Astrocyte of the spinal cord (primary cell): Measurements from ENCODE around the gene REPS2.

Source experiments
- DNase-seq: peaks from one replicate; pipeline ENCODE4 v3.0.0; 2011; ENCODE audit warnings: low read depth, low spot score
- H3K4me3 ChIP-seq: 2 replicates; pipeline ENCODE4 v1.5.1; 2011; ENCODE audit warnings: low read depth, mild to moderate bottlenecking, low read length, moderate library complexity
- CTCF ChIP-seq: IDR thresholded peaks from 2 replicates; pipeline ENCODE4 v1.5.1; 2012; ENCODE audit warnings: low read depth, mild to moderate bottlenecking, low read length, inconsistent platforms
- in situ Hi-C: cut with HindIII; loops from 2 replicates; pipeline ENCODE4 v1.10.0; 2017; ENCODE audit warnings: low sequenced_read_pairs

Gene REPS2

GRCh38 chrX:17020356-17020755 is 73.9 kb downstream of the REPS2 start:
- in situ Hi-C loops = no loop called here
- H3K4me3 ChIP-seq = no peak overlapping the region
- TF ChIP-seq CTCF = no peak
- DNase-seq = no peak

GRCh38 chrX:17020851-17021821 is 74.7 kb downstream of the REPS2 start:
- H3K4me3 ChIP-seq = no peak overlapping the region
- no peak for DNase-seq
- no peak for TF ChIP-seq CTCF
- in situ Hi-C loops = no loop called here

DNA sequence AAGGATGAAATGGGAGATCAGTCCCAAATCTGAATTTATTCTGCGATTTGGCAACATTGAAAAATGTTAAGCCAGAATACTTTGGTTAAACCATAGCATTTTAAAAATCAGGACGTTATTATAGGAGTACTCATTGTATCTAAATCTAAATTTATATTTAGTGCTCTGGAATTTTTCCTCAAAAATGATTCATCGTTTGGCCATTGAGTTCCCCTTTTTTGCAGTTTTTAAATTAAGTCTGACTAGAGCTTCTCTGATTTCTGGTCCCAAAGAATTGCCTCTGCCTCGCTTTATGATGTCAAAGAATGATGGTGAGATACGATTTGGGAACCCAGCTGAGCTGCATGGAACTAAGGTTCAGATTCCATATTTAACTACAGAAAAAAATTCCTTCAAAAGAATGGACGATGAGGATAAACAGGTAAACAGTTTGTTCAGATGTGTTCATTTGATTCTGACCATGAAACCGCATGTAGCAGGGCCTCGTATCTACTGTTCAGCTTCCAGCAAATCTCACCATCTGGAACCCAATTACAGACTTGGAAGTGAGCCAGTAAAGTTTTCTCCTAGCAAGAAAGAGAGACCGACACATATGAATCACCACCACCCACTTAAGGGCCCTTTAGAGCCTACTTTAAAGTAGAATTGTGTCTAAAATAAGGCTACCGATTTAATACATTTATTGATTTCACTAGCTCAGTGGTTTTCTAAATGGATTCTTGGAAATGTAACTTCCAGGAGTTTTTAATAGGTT is 75.6 kb downstream of the REPS2 start:
- in situ Hi-C loops = no loop called here
- TF ChIP-seq CTCF = no peak
- peak; percentile 72 for DNase-seq
- no peak overlapping the region for H3K4me3 ChIP-seq

GRCh38 chrX:17023661-17024060 is 77.2 kb downstream of the REPS2 start:
- TF ChIP-seq CTCF = no peak
- in situ Hi-C loops = no loop called here
- DNase-seq = no peak
- H3K4me3 ChIP-seq = no peak overlapping the region

DNA sequence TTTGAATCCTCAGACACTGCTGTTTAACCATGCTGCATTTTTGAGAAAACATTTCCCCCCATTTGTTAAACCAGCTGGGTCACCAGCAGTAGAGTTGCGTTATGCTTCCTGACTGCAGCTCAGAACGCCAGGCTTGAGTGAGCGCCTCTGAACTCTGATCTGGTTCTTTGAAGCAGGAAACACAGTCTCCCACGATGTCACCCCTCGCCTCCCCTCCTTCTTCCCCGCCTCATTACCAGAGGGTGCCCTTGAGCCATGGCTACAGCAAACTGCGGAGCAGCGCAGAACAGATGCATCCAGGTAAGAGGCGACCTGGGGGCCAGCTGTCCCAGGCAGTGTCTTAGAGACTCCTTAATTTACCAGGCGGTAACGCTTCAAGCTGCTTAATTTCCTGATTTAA is 78.4 kb downstream of the REPS2 start:
- no peak for TF ChIP-seq CTCF
- in situ Hi-C loops = no loop called here
- DNase-seq = no peak
- H3K4me3 ChIP-seq = no peak overlapping the region

- TF ChIP-seq CTCF = no peak
- in situ Hi-C loops = no loop called here
- DNase-seq = no peak
- no peak overlapping the region for H3K4me3 ChIP-seq
Measured at GRCh38 chrX:17025621-17026302, 79.3 kb downstream of the REPS2 start.
